ENCODE data around the gene NHSL2.

NHSL2 gene

GRCh38 chrX:71997320-71997719, 86.7 kb downstream of the NHSL2 start:
- no peaks in the 10 kb centered on the region for H3K27me3 ChIP-seq (ENCODE audit: control insufficient read depth in 1 of 2, insufficient read depth in 2 of 2, low read length in 2 of 2)
- H3K9me3 ChIP-seq (ENCODE audit: control insufficient read depth in 1 of 2, low read length in 2 of 2) = no peaks in the 10 kb centered on the region
- H3K4me3 ChIP-seq (ENCODE audit: low read depth in 1 of 2, low read length in 2 of 2) = no peak overlapping the region
- no peaks in the 10 kb centered on the region for H3K4me1 ChIP-seq (ENCODE audit: control insufficient read depth in 1 of 2, insufficient read depth in 2 of 2, low read length in 2 of 2)
- H3K27ac ChIP-seq (ENCODE audit: low read depth, low read length) = no peak overlapping the region
- H3K9ac ChIP-seq (ENCODE audit: low read depth in 1 of 2, low read length in 2 of 2) = no peak overlapping the region
- no peaks in the 10 kb centered on the region for H3K36me3 ChIP-seq (ENCODE audit: control insufficient read depth in 1 of 2, insufficient read depth in 2 of 2, low read length in 2 of 2)

GRCh38 chrX:71998836-71999509, 88.3 kb downstream of the NHSL2 start:
- H3K27me3 ChIP-seq (ENCODE audit: control insufficient read depth in 1 of 2, insufficient read depth in 2 of 2, low read length in 2 of 2) = no peaks in the 10 kb centered on the region
- H3K4me3 ChIP-seq (ENCODE audit: low read depth in 1 of 2, low read length in 2 of 2) = no peak overlapping the region
- H3K9me3 ChIP-seq (ENCODE audit: control insufficient read depth in 1 of 2, low read length in 2 of 2) = no peaks in the 10 kb centered on the region
- no peak overlapping the region for H3K9ac ChIP-seq (ENCODE audit: low read depth in 1 of 2, low read length in 2 of 2)
- no peak overlapping the region for H3K27ac ChIP-seq (ENCODE audit: low read depth, low read length)
- no peaks in the 10 kb centered on the region for H3K4me1 ChIP-seq (ENCODE audit: control insufficient read depth in 1 of 2, insufficient read depth in 2 of 2, low read length in 2 of 2)
- no peaks in the 10 kb centered on the region for H3K36me3 ChIP-seq (ENCODE audit: control insufficient read depth in 1 of 2, insufficient read depth in 2 of 2, low read length in 2 of 2)

GRCh38 chrX:71999535-71999934, 88.9 kb downstream of the NHSL2 start:
- H3K36me3 ChIP-seq (ENCODE audit: control insufficient read depth in 1 of 2, insufficient read depth in 2 of 2, low read length in 2 of 2) = no peaks in the 10 kb centered on the region
- H3K4me1 ChIP-seq (ENCODE audit: control insufficient read depth in 1 of 2, insufficient read depth in 2 of 2, low read length in 2 of 2) = no peaks in the 10 kb centered on the region
- H3K4me3 ChIP-seq (ENCODE audit: low read depth in 1 of 2, low read length in 2 of 2) = no peak overlapping the region
- H3K27me3 ChIP-seq (ENCODE audit: control insufficient read depth in 1 of 2, insufficient read depth in 2 of 2, low read length in 2 of 2) = no peaks in the 10 kb centered on the region
- H3K9me3 ChIP-seq (ENCODE audit: control insufficient read depth in 1 of 2, low read length in 2 of 2) = no peaks in the 10 kb centered on the region
- H3K9ac ChIP-seq (ENCODE audit: low read depth in 1 of 2, low read length in 2 of 2) = no peak overlapping the region
- H3K27ac ChIP-seq (ENCODE audit: low read depth, low read length) = no peak overlapping the region

- H3K27me3 ChIP-seq (ENCODE audit: control insufficient read depth in 1 of 2, insufficient read depth in 2 of 2, low read length in 2 of 2) = no peaks in the 10 kb centered on the region
- no peak overlapping the region for H3K27ac ChIP-seq (ENCODE audit: low read depth, low read length)
- H3K9ac ChIP-seq (ENCODE audit: low read depth in 1 of 2, low read length in 2 of 2) = no peak overlapping the region
- no peaks in the 10 kb centered on the region for H3K36me3 ChIP-seq (ENCODE audit: control insufficient read depth in 1 of 2, insufficient read depth in 2 of 2, low read length in 2 of 2)
- H3K4me1 ChIP-seq (ENCODE audit: control insufficient read depth in 1 of 2, insufficient read depth in 2 of 2, low read length in 2 of 2) = no peaks in the 10 kb centered on the region
- H3K9me3 ChIP-seq (ENCODE audit: control insufficient read depth in 1 of 2, low read length in 2 of 2) = no peaks in the 10 kb centered on the region
- no peak overlapping the region for H3K4me3 ChIP-seq (ENCODE audit: low read depth in 1 of 2, low read length in 2 of 2)
Observed at GRCh38 chrX:72001471-72001870, 90.8 kb downstream of the NHSL2 start.

DNA sequence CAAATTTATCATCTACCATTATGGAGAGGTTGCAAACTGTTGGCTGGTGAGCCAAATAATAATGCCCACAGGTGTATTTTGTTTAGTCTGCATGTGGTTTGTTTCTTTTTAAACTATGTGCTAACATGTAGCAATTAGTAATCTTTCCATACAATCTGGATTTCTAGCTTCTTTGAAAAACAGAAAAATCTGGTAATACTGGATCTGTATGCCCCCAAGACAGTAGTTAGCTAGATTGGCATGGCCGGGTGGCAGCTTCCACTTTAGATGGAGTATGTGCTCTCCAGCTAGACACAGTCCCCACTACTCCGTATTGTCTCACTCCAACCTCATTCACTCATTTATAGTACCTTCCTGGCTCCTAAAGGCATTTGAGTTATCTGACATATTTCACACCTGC, 91.3 kb downstream of the NHSL2 start:
- H3K27ac ChIP-seq (ENCODE audit: low read depth, low read length) = no peak overlapping the region
- H3K36me3 ChIP-seq (ENCODE audit: control insufficient read depth in 1 of 2, insufficient read depth in 2 of 2, low read length in 2 of 2) = no peaks in the 10 kb centered on the region
- H3K4me1 ChIP-seq (ENCODE audit: control insufficient read depth in 1 of 2, insufficient read depth in 2 of 2, low read length in 2 of 2) = no peaks in the 10 kb centered on the region
- no peak overlapping the region for H3K9ac ChIP-seq (ENCODE audit: low read depth in 1 of 2, low read length in 2 of 2)
- no peak overlapping the region for H3K4me3 ChIP-seq (ENCODE audit: low read depth in 1 of 2, low read length in 2 of 2)
- H3K27me3 ChIP-seq (ENCODE audit: control insufficient read depth in 1 of 2, insufficient read depth in 2 of 2, low read length in 2 of 2) = no peaks in the 10 kb centered on the region
- H3K9me3 ChIP-seq (ENCODE audit: control insufficient read depth in 1 of 2, low read length in 2 of 2) = no peaks in the 10 kb centered on the region

GRCh38 chrX:72002875-72003274, 92.2 kb downstream of the NHSL2 start:
- Histone ChIP-seq H3K4me1 (ENCODE audit: control insufficient read depth in 1 of 2, insufficient read depth in 2 of 2, low read length in 2 of 2) (no peaks in the 10 kb centered on the region), H3K9me3 (ENCODE audit: control insufficient read depth in 1 of 2, low read length in 2 of 2) (no peaks in the 10 kb centered on the region), H3K9ac (ENCODE audit: low read depth in 1 of 2, low read length in 2 of 2) (no peak overlapping the region), H3K27ac (ENCODE audit: low read depth, low read length) (no peak overlapping the region), H3K27me3 (ENCODE audit: control insufficient read depth in 1 of 2, insufficient read depth in 2 of 2, low read length in 2 of 2) (no peaks in the 10 kb centered on the region), H3K36me3 (ENCODE audit: control insufficient read depth in 1 of 2, insufficient read depth in 2 of 2, low read length in 2 of 2) (no peaks in the 10 kb centered on the region), H3K4me3 (ENCODE audit: low read depth in 1 of 2, low read length in 2 of 2) (no peak overlapping the region)

- H3K27me3 ChIP-seq (ENCODE audit: control insufficient read depth in 1 of 2, insufficient read depth in 2 of 2, low read length in 2 of 2) = no peaks in the 10 kb centered on the region
- H3K36me3 ChIP-seq (ENCODE audit: control insufficient read depth in 1 of 2, insufficient read depth in 2 of 2, low read length in 2 of 2) = no peaks in the 10 kb centered on the region
- no peaks in the 10 kb centered on the region for H3K9me3 ChIP-seq (ENCODE audit: control insufficient read depth in 1 of 2, low read length in 2 of 2)
- no peak overlapping the region for H3K27ac ChIP-seq (ENCODE audit: low read depth, low read length)
- no peak overlapping the region for H3K9ac ChIP-seq (ENCODE audit: low read depth in 1 of 2, low read length in 2 of 2)
- no peaks in the 10 kb centered on the region for H3K4me1 ChIP-seq (ENCODE audit: control insufficient read depth in 1 of 2, insufficient read depth in 2 of 2, low read length in 2 of 2)
- no peak overlapping the region for H3K4me3 ChIP-seq (ENCODE audit: low read depth in 1 of 2, low read length in 2 of 2)
Observed at GRCh38 chrX:72003811-72004750, 93.4 kb downstream of the NHSL2 start.

GRCh38 chrX:72005046-72005445, 94.4 kb downstream of the NHSL2 start:
- Histone ChIP-seq H3K36me3 (ENCODE audit: control insufficient read depth in 1 of 2, insufficient read depth in 2 of 2, low read length in 2 of 2) (no peaks in the 10 kb centered on the region), H3K27me3 (ENCODE audit: control insufficient read depth in 1 of 2, insufficient read depth in 2 of 2, low read length in 2 of 2) (no peaks in the 10 kb centered on the region), H3K9me3 (ENCODE audit: control insufficient read depth in 1 of 2, low read length in 2 of 2) (no peaks in the 10 kb centered on the region), H3K9ac (ENCODE audit: low read depth in 1 of 2, low read length in 2 of 2) (no peak overlapping the region), H3K4me3 (ENCODE audit: low read depth in 1 of 2, low read length in 2 of 2) (no peak overlapping the region), H3K27ac (ENCODE audit: low read depth, low read length) (no peak overlapping the region), H3K4me1 (ENCODE audit: control insufficient read depth in 1 of 2, insufficient read depth in 2 of 2, low read length in 2 of 2) (no peaks in the 10 kb centered on the region)

- no peaks in the 10 kb centered on the region for H3K27me3 ChIP-seq (ENCODE audit: control insufficient read depth in 1 of 2, insufficient read depth in 2 of 2, low read length in 2 of 2)
- H3K4me1 ChIP-seq (ENCODE audit: control insufficient read depth in 1 of 2, insufficient read depth in 2 of 2, low read length in 2 of 2) = no peaks in the 10 kb centered on the region
- no peak overlapping the region for H3K27ac ChIP-seq (ENCODE audit: low read depth, low read length)
- H3K36me3 ChIP-seq (ENCODE audit: control insufficient read depth in 1 of 2, insufficient read depth in 2 of 2, low read length in 2 of 2) = no peaks in the 10 kb centered on the region
- H3K4me3 ChIP-seq (ENCODE audit: low read depth in 1 of 2, low read length in 2 of 2) = no peak overlapping the region
- H3K9me3 ChIP-seq (ENCODE audit: control insufficient read depth in 1 of 2, low read length in 2 of 2) = no peaks in the 10 kb centered on the region
- no peak overlapping the region for H3K9ac ChIP-seq (ENCODE audit: low read depth in 1 of 2, low read length in 2 of 2)
Observed at GRCh38 chrX:72006461-72006860, 95.8 kb downstream of the NHSL2 start.

DNA sequence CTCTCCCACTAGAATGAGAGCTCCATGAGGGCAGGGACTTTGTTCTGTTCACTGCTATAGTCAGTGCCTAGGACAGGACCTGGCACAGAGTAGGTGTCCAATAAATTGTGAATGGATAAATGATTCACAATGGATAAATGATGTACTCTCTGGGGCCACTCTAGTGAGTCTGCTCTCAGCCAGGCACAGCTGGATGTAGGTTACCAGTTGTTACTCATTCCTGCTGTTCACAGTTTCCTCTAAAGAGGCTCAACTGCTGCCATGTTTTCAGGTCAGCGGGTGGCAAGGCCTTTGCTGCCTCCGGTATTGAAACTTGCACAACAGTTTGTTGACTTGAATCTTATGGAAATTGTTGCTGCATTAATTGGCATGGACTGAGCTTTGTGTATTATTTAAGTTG, 99.1 kb downstream of the NHSL2 start:
- no peaks in the 10 kb centered on the region for H3K4me1 ChIP-seq (ENCODE audit: control insufficient read depth in 1 of 2, insufficient read depth in 2 of 2, low read length in 2 of 2)
- H3K4me3 ChIP-seq (ENCODE audit: low read depth in 1 of 2, low read length in 2 of 2) = no peak overlapping the region
- no peak overlapping the region for H3K27ac ChIP-seq (ENCODE audit: low read depth, low read length)
- H3K9ac ChIP-seq (ENCODE audit: low read depth in 1 of 2, low read length in 2 of 2) = no peak overlapping the region
- H3K36me3 ChIP-seq (ENCODE audit: control insufficient read depth in 1 of 2, insufficient read depth in 2 of 2, low read length in 2 of 2) = no peaks in the 10 kb centered on the region
- H3K27me3 ChIP-seq (ENCODE audit: control insufficient read depth in 1 of 2, insufficient read depth in 2 of 2, low read length in 2 of 2) = no peaks in the 10 kb centered on the region
- no peaks in the 10 kb centered on the region for H3K9me3 ChIP-seq (ENCODE audit: control insufficient read depth in 1 of 2, low read length in 2 of 2)

Measured in duodenal mucosa (tissue), 2 donors.